Activated CD4-positive, alpha-beta memory T cell treated with anti-CD3 and anti-CD28 coated beads for 36 hours (primary cell): ENCODE results near the gene CMTM4. TPM values are rescaled to one million over a fixed set of nuclear protein-coding genes. Genes with fewer than 3 reads are reported as not detected.
"Not testable (repeated sequence)": the region's sequence is repeated elsewhere in the genome, so short reads cannot be mapped to it uniquely, and the experiment has no call there.

Experiments used
- CTCF ChIA-PET: fragments of 350-600 bp; sonication (Branson Sonifier 250); formaldehyde crosslinking; loops from one replicate; lab custom pipeline; 2021; ENCODE audit warnings: antibody characterized with exemption, inconsistent platforms; lab: Charles Lee
- POLR2A ChIA-PET: fragments of 350-600 bp; sonication (Branson Sonifier 250); formaldehyde crosslinking; loops from one replicate; lab custom pipeline; 2021; ENCODE audit warnings: antibody characterized with exemption; lab: Charles Lee
- DNase-seq: peaks from one replicate; pipeline ENCODE4 v3.0.0-alpha.2; 2020
- H3K27ac Mint-ChIP-seq: one replicate; pipeline ENCODE4 v1.8.0; 2021; ENCODE audit warnings: mixed read lengths
- H3K27me3 Mint-ChIP-seq: one replicate; pipeline ENCODE4 v1.8.0; 2021; ENCODE audit warnings: mixed read lengths
- H3K36me3 Mint-ChIP-seq: one replicate; pipeline ENCODE4 v1.8.0; 2021; ENCODE audit warnings: mixed read lengths
- H3K4me1 Mint-ChIP-seq: one replicate; pipeline ENCODE4 v1.8.0; 2021; ENCODE audit warnings: low read depth, mixed read lengths
- H3K4me3 Mint-ChIP-seq: one replicate; pipeline ENCODE4 v1.8.0; 2021; ENCODE audit warnings: mild to moderate bottlenecking, mixed read lengths
- H3K9me3 Mint-ChIP-seq: one replicate; pipeline ENCODE4 v1.8.0; 2021; ENCODE audit warnings: mixed read lengths
- intact Hi-C: fragments of 100-400 bp; cut with micrococcal nuclease; formaldehyde crosslinking; loops from one replicate; pipeline ENCODE4 v1.15.1; 2023
- total RNA-seq, 2 experiments: library from RNA; stranded (reverse); gene quantifications; one replicate each; pipeline ENCODE4 v1.2.3, GENCODE V29; 2021

CMTM4 gene
- total RNA-seq, 2 experiments from 2014 or later, result 2.8 to 4.1 TPM

- Mint-ChIP-seq H3K36me3 (no peaks in the 10 kb centered on the region), H3K27me3 (no peaks in the 10 kb centered on the region), H3K4me3 (no peak overlapping the region), H3K9me3 (no peaks in the 10 kb centered on the region), H3K4me1 (peaks cover 6% of the 10 kb centered on the region), H3K27ac (no peak overlapping the region)
- DNase-seq, result no peak
- POLR2A ChIA-PET, result no interaction called here
- CTCF ChIA-PET, result interaction anchor here (1.5 kb wide), 1 partner anchor 38 kb away, joined by 4 read pairs; no protein-coding TSS in a partner anchor
- intact Hi-C loops, result no loop called here
These were observed 7.3 kb downstream of the CMTM4 start for GRCh38 chr16:66689282-66689681.

- Mint-ChIP-seq H3K4me1 (peaks cover 6% of the 10 kb centered on the region), H3K9me3 (no peaks in the 10 kb centered on the region), H3K27me3 (no peaks in the 10 kb centered on the region), H3K4me3 (no peak overlapping the region), H3K27ac (no peak overlapping the region), H3K36me3 (no peaks in the 10 kb centered on the region)
- DNase-seq, result no peak
- POLR2A ChIA-PET, result interaction anchor here (0.6 kb wide), 1 partner anchor 38 kb away, joined by 3 read pairs; no protein-coding TSS in a partner anchor
- intact Hi-C loops, result no loop called here
- CTCF ChIA-PET, result interaction anchor here (0.6 kb wide), 1 partner anchor 8 kb away, joined by 3 read pairs; no protein-coding TSS in a partner anchor
These were observed 8.5 kb downstream of the CMTM4 start for GRCh38 chr16:66687906-66688625.

DNA sequence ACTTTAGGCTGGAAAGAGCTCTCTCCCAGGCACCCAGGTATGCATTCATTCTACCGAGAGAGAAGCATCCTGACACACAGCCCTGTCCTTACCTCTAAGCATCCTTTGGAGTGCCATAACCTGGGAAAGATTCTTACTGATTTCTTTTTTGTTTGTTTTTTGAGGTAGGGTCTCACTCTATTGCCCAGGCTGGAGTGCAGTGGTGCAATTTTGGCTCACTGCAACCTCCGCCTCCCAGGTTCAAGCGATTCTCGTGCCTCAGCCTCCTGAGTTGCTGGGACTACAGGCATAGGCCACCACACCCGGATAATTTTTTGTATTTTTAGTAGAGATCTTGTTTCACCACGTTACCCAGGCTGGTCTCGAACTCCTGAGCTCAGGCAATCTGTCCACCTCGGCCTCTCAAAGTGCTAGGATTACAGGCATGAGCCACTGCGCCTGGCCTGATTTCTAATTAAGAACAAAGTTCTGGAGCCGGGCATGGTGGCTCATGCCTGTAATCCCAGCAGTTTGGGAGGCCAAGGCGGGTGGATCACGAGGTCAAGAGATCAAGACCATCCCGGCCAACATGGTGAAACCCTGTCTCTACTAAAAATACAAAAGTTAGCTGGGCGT, 10.9 kb downstream of the CMTM4 start:
- POLR2A ChIA-PET, DNase-seq, intact Hi-C loops, H3K9me3 Mint-ChIP-seq, H3K4me3 Mint-ChIP-seq, H3K27me3 Mint-ChIP-seq, H3K27ac Mint-ChIP-seq, H3K36me3 Mint-ChIP-seq, H3K4me1 Mint-ChIP-seq: not testable (repeated sequence)
- CTCF ChIA-PET, result interaction anchor here (0.7 kb wide), 1 partner anchor 342 kb away, joined by 3 read pairs; no protein-coding TSS in a partner anchor

DNA sequence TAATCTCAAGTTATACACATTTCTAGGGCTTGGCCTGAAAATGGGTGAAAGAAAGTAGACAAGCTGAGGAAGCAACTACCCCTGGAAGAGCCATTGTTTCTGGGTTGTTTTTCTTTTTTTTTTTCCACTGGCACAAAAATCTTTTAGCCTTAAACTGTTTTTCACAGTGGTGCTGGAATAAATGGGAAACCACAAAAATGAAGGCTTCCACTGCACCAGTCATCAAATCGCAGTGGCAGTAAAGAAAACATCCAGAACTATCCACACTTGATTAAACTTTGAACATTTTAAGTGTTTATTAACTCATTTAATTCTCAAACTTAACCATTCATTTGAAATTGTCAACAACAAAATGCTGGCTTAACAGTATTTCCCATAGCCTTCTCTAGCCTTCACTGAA, 14.3 kb downstream of the CMTM4 start:
- POLR2A ChIA-PET, result no interaction called here
- no peaks in the 10 kb centered on the region for H3K27me3 Mint-ChIP-seq
- CTCF ChIA-PET, result no interaction called here
- no peak overlapping the region for H3K4me3 Mint-ChIP-seq
- intact Hi-C loops, result no loop called here
- no peak for DNase-seq
- no peak overlapping the region for H3K27ac Mint-ChIP-seq
- no peaks in the 10 kb centered on the region for H3K36me3 Mint-ChIP-seq
- no peaks in the 10 kb centered on the region for H3K4me1 Mint-ChIP-seq
- H3K9me3 Mint-ChIP-seq, result no peaks in the 10 kb centered on the region

DNA sequence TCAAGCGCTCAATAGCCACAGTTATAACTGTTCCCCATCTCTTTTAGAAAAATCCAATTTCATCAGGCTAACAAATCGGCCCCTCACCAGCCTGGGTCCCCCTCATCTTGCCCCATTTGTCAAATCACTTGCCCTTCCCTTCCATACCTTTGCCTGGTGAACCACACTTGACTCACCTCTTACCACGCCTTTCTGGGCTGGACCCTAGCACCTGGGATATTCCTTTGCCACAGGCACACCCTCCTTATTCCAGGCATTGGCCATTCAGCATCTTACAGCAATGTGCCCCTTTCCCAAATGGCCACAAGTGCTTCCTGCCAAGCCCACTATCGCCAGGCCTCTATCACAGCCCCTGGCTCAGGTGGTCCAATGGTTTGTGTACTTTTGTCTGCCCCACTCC, 14.9 kb downstream of the CMTM4 start:
- intact Hi-C loops, result no loop called here
- DNase-seq, result no peak
- H3K4me1 Mint-ChIP-seq, result no peaks in the 10 kb centered on the region
- no peaks in the 10 kb centered on the region for H3K27me3 Mint-ChIP-seq
- no peak overlapping the region for H3K4me3 Mint-ChIP-seq
- H3K27ac Mint-ChIP-seq, result no peak overlapping the region
- ChIA-PET CTCF (no interaction called here), POLR2A (no interaction called here)
- no peaks in the 10 kb centered on the region for H3K9me3 Mint-ChIP-seq
- H3K36me3 Mint-ChIP-seq, result no peaks in the 10 kb centered on the region

DNA sequence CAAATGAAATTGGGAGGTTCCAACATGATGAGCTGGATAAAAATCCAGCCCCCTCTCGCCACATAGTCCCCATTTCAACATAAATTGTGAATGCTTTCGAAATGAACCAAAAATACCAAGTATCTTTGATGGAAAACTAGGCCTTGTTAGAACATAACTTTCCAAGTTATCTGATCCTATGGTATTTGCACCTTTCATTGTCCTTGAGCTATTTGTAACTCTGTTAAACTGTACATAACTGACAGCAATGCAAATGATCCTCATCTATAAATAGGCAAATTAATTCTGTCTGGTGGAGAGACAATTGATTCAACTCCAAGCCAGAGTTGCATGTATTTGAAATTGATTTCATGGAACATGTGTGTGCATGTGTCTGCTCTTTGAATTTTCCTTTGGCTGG, 18.2 kb downstream of the CMTM4 start:
- Mint-ChIP-seq H3K4me1 (no peaks in the 10 kb centered on the region), H3K4me3 (no peak overlapping the region), H3K27ac (no peak overlapping the region), H3K9me3 (no peaks in the 10 kb centered on the region), H3K36me3 (no peaks in the 10 kb centered on the region), H3K27me3 (no peaks in the 10 kb centered on the region)
- intact Hi-C loops, result no loop called here
- DNase-seq, result no peak
- ChIA-PET CTCF (no interaction called here), POLR2A (no interaction called here)

- no peak overlapping the region for H3K4me3 Mint-ChIP-seq
- POLR2A ChIA-PET, result no interaction called here
- no peaks in the 10 kb centered on the region for H3K9me3 Mint-ChIP-seq
- no peaks in the 10 kb centered on the region for H3K36me3 Mint-ChIP-seq
- no peak for DNase-seq
- H3K27me3 Mint-ChIP-seq, result no peaks in the 10 kb centered on the region
- no peak overlapping the region for H3K27ac Mint-ChIP-seq
- intact Hi-C loops, result no loop called here
- no peaks in the 10 kb centered on the region for H3K4me1 Mint-ChIP-seq
- CTCF ChIA-PET, result no interaction called here
These were observed 18.7 kb downstream of the CMTM4 start for GRCh38 chr16:66677836-66678235.

DNA sequence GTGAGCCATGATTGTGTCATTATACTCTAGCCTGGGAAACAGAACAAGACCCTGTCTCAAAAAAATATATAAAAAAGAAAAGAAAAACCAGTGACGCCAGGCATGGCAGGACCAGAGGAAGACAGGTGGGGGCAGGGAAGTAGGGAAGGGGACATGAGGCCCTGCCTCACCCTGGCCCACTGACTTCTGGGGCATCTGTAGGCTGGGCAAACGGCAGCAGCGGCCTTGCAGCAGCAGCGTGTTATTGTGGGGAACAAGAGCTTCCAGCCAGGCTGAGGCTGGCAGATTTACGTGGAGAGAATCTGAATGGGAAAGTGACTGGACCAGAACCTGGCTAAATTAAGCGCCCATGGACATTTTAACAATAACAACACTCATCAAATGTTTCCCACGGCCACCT, 19.4 kb downstream of the CMTM4 start:
- no peak for DNase-seq
- H3K36me3 Mint-ChIP-seq, result no peaks in the 10 kb centered on the region
- ChIA-PET CTCF (interaction anchor here (0.8 kb wide), 1 partner anchor 44 kb away, joined by 3 read pairs; no protein-coding TSS in a partner anchor), POLR2A (no interaction called here)
- no peaks in the 10 kb centered on the region for H3K27me3 Mint-ChIP-seq
- no peaks in the 10 kb centered on the region for H3K9me3 Mint-ChIP-seq
- no peak overlapping the region for H3K27ac Mint-ChIP-seq
- H3K4me3 Mint-ChIP-seq, result no peak overlapping the region
- intact Hi-C loops, result no loop called here
- no peaks in the 10 kb centered on the region for H3K4me1 Mint-ChIP-seq

GRCh38 chr16:66676599-66676998, 19.9 kb downstream of the CMTM4 start:
- POLR2A ChIA-PET, result no interaction called here

DNA sequence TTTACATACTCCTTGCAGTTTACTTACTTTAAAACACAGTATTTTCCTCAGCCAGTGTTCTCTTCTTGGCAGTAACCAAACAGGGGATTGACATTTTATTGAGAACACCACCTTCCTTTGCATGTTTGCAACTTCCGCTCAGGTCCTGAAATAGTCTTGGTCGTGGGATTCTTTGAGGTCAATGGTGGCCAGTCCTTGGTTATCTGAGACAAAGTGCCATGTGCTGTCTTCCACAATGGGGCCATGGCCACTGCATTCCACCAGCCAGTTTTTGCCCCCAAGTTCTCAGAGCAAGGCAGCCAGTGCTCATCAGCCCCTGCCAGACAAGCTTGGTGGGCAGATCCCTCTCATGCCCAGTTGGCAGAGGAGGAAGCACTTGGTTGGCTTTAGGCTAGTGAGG, 22.9 kb downstream of the CMTM4 start:
- Mint-ChIP-seq H3K27me3 (no peaks in the 10 kb centered on the region), H3K27ac (no peak overlapping the region), H3K4me1 (no peaks in the 10 kb centered on the region), H3K4me3 (no peak overlapping the region), H3K9me3 (no peaks in the 10 kb centered on the region), H3K36me3 (no peaks in the 10 kb centered on the region)
- intact Hi-C loops, result no loop called here
- ChIA-PET CTCF (no interaction called here), POLR2A (no interaction called here)
- DNase-seq, result no peak

More at GRCh38 chr16:66676599-66676998, 19.9 kb downstream of the CMTM4 start:
- intact Hi-C loops, result no loop called here
- Mint-ChIP-seq H3K4me1 (no peaks in the 10 kb centered on the region), H3K27me3 (no peaks in the 10 kb centered on the region), H3K36me3 (no peaks in the 10 kb centered on the region), H3K27ac (no peak overlapping the region), H3K9me3 (no peaks in the 10 kb centered on the region), H3K4me3 (no peak overlapping the region)
- CTCF ChIA-PET, result interaction anchor here (0.8 kb wide), 1 partner anchor 45 kb away, joined by 3 read pairs; no protein-coding TSS in a partner anchor
- no peak for DNase-seq

GRCh38 chr16:66670691-66671388, 25.7 kb downstream of the CMTM4 start:
- DNase-seq, result no peak
- no peaks in the 10 kb centered on the region for H3K36me3 Mint-ChIP-seq
- H3K27ac Mint-ChIP-seq, result no peak overlapping the region
- intact Hi-C loops, result no loop called here
- CTCF ChIA-PET, result no interaction called here
- POLR2A ChIA-PET, result no interaction called here
- no peaks in the 10 kb centered on the region for H3K9me3 Mint-ChIP-seq
- H3K4me3 Mint-ChIP-seq, result no peak overlapping the region
- H3K4me1 Mint-ChIP-seq, result no peaks in the 10 kb centered on the region
- H3K27me3 Mint-ChIP-seq, result no peaks in the 10 kb centered on the region

GRCh38 chr16:66668777-66669444, 27.6 kb downstream of the CMTM4 start:
- intact Hi-C loops, result no loop called here
- Mint-ChIP-seq H3K27me3 (no peaks in the 10 kb centered on the region), H3K9me3 (no peaks in the 10 kb centered on the region), H3K4me3 (no peak overlapping the region), H3K27ac (no peak overlapping the region), H3K4me1 (no peaks in the 10 kb centered on the region), H3K36me3 (no peaks in the 10 kb centered on the region)
- DNase-seq, result no peak
- ChIA-PET CTCF (interaction anchor here (1.9 kb wide), 1 partner anchor 18 kb away, joined by 9 read pairs; no protein-coding TSS in a partner anchor), POLR2A (no interaction called here)
